ENCODE measurements around the gene DNAH12.
"Not testable (repeated sequence)": the region's sequence is repeated elsewhere in the genome, so short reads cannot be mapped to it uniquely, and the experiment has no call there.

- not testable (repeated sequence) for TF ChIP-seq CTCF, POLR2A (IDR thresholded peaks at IDR 0.05)
Measured at GRCh38 chr3:57448489-57448888, 95.7 kb downstream of the DNAH12 start.

All from right lobe of liver (tissue), 4 donors.